Hair follicular keratinocyte (primary cell): Measurements from ENCODE around the gene NT5DC3. TPM values are rescaled to one million over a fixed set of nuclear protein-coding genes. Genes with fewer than 3 reads are reported as not detected.

Experiments
- total RNA-seq: library from RNA; depleted of rRNA; stranded (reverse); fragments of >200 nt; gene quantifications from 2 replicates; pipeline ENCODE4 v1.2.3, GENCODE V29; 2015

The NT5DC3 gene
- total RNA-seq: 6.9 and 7.4 TPM in 2 replicates

DNA sequence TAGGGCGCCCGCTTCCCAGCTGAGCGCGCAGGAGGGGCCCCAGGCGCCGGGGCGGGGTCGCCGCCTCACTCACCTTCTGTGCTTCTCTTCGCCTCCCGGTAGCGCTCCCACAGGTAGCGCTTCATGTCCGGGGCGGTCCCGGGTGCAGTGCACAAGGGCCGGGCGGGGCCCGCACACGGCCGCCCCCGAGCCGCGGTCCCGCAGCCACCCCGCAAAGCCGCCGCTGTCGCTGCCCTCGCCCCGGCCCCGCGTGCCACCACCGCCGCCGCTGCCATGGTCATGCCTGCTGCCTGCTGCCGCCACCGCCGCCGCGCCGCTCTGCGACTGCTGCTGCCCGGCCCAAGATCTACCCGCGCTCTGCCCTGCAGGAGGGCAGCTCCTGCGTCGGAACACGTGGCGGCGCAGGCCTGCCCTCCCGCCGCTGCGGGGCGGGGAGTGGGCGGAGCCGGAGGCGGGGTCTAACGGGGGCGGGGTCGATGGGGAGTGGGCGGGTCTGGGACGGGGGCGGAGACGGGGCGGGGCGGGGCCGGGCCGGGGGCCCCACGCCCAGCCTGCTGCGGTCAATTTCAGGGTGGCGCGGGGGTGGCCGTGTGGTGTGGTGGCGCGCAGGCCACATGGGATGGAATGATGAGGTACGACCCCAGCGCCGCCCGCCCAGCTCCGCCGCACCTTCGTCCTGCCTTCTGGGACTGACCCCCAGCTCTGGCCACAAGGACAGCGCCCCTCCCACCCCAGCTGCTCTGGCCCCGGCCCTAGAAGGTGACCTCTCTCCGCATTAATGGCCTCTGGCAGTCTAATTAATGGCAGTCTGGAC, at the start of gene NT5DC3:
Gene NT5DC3 (minus strand): TSS at position 359 of the 814 bp plus-strand sequence. CDS start 78 bp downstream, at position 281.

Other genes with a start within 250 kb of the NT5DC3 start
- gene HSP90B1, start 89.2 kb upstream of the NT5DC3 start, total RNA-seq: 1,218 and 1,494 TPM in 2 replicates
- 13.7 and 21.7 TPM in 2 replicates for gene TDG, start 124.6 kb upstream of the NT5DC3 start, total RNA-seq
- 10.7 and 15.4 TPM in 2 replicates for gene GLT8D2, start 209.0 kb upstream of the NT5DC3 start, total RNA-seq
- gene HCFC2, start 223.3 kb upstream of the NT5DC3 start, total RNA-seq: 4.8 and 7.6 TPM in 2 replicates